CD4-positive, alpha-beta T cell (primary cell): ENCODE measurements around the gene SLC12A5. TPM values are rescaled to one million over a fixed set of nuclear protein-coding genes. Genes with fewer than 3 reads are reported as not detected.
"Not testable (repeated sequence)": the region's sequence is repeated elsewhere in the genome, so short reads cannot be mapped to it uniquely, and the experiment has no call there.

Experiments
- ATAC-seq: fragments of 200-7000 bp; cut with Tn5 transposase; one replicate; pipeline ENCODE4 v1.10.0; 2022; ENCODE audit warnings: mild to moderate bottlenecking; ENCODE audit not compliant: poor library complexity
- CTCF ChIA-PET: fragments of 350-600 bp; sonication (Branson Sonifier 250); formaldehyde crosslinking; loops from one replicate; lab custom pipeline; 2021; ENCODE audit warnings: antibody characterized with exemption, inconsistent platforms; lab: Charles Lee
- POLR2A ChIA-PET: fragments of 350-600 bp; sonication (Branson Sonifier 250); formaldehyde crosslinking; loops from one replicate; lab custom pipeline; 2021; ENCODE audit warnings: antibody characterized with exemption, inconsistent platforms; lab: Charles Lee
- DNase-seq, 14 experiments: peaks; one replicate each; pipeline ENCODE4 v3.0.0-alpha.2; 2013 to 2020; ENCODE audit warnings: mixed read lengths in 2 of 14
- H3K27ac ChIP-seq, 2 donors: one replicate each; pipeline versions ENCODE4 v1.5.1 to v1.7.0; 2013; ENCODE audit warnings: low read length in 2 of 2, low read depth in 1 of 2, mild to moderate bottlenecking in 1 of 2
- H3K27me3 ChIP-seq, 2 experiments: 1 replicate in 1 of 2; 2 replicates in 1 of 2; pipeline versions ENCODE4 v1.6.1 to v1.7.0; 2013; ENCODE audit warnings: low read length in 2 of 2, control low read depth in 1 of 2, mild to moderate bottlenecking in 1 of 2, moderate library complexity in 1 of 2; ENCODE audit not compliant: insufficient read depth in 2 of 2, control insufficient read depth in 1 of 2
- H3K36me3 ChIP-seq: one replicate; pipeline ENCODE4 v1.6.1; 2013; ENCODE audit warnings: low read length, control low read depth; ENCODE audit not compliant: insufficient read depth
- H3K4me1 ChIP-seq: one replicate; pipeline ENCODE4 v1.6.1; 2013; ENCODE audit warnings: low read length, control low read depth; ENCODE audit not compliant: insufficient read depth
- H3K4me3 ChIP-seq: one replicate; pipeline ENCODE4 v1.5.1; 2013; ENCODE audit warnings: mild to moderate bottlenecking, low read length, moderate library complexity
- H3K9me3 ChIP-seq, 2 experiments: 1 replicate in 1 of 2; 2 replicates in 1 of 2; pipeline versions ENCODE4 v1.6.1 to v1.7.0; 2013; ENCODE audit warnings: low read length in 2 of 2, mild to moderate bottlenecking in 2 of 2, control low read depth in 1 of 2, moderate library complexity in 1 of 2; ENCODE audit not compliant: control insufficient read depth in 1 of 2, insufficient read depth in 1 of 2
- H3K27ac Mint-ChIP-seq: one replicate; pipeline ENCODE4 v1.8.0; 2020; ENCODE audit warnings: mixed read lengths
- H3K27me3 Mint-ChIP-seq: one replicate; pipeline ENCODE4 v1.8.0; 2021; ENCODE audit warnings: mixed read lengths
- H3K36me3 Mint-ChIP-seq: one replicate; pipeline ENCODE4 v1.8.0; 2021; ENCODE audit warnings: low read depth, mixed read lengths
- H3K4me1 Mint-ChIP-seq: one replicate; pipeline ENCODE4 v1.8.0; 2021; ENCODE audit warnings: low read depth, mixed read lengths
- H3K4me3 Mint-ChIP-seq: one replicate; pipeline ENCODE4 v1.8.0; 2020; ENCODE audit warnings: mild to moderate bottlenecking, mixed read lengths
- H3K9me3 Mint-ChIP-seq: one replicate; pipeline ENCODE4 v1.8.0; 2020; ENCODE audit warnings: mixed read lengths
- intact Hi-C, 2 experiments: fragments of 100-400 bp; cut with DNase I in 1 of 2; cut with micrococcal nuclease in 1 of 2; formaldehyde crosslinking; loops; one replicate each; pipeline versions ENCODE4 v1.15.1 to v1.9.0; 2023 to 2025; cut with DNase I, micrococcal nuclease
- total RNA-seq, 174 experiments: library from RNA in 2 of 174; stranded (reverse) in 2 of 174; gene quantifications; one replicate each; pipeline ENCODE4 v1.2.3 and lab custom pipeline; 2021 to 2026
- TF ChIP-seq, protein P1 (sequence below): fragments of 200-600 bp; IDR thresholded peaks from one replicate; pipeline ENCODE4 v1.8.0; 2022; ENCODE audit warnings: antibody characterized with exemption, mild to moderate bottlenecking

Gene SLC12A5
- total RNA-seq, 2 experiments from 2014 or later: 1.3 to 2.4 TPM

- Histone ChIP-seq H3K36me3 (no peaks in the 10 kb centered on the region), H3K4me3 (no peak overlapping the region), H3K9me3 (no peaks in the 10 kb centered on the region), H3K4me1 (peaks cover 19% of the 10 kb centered on the region), H3K27me3 (peaks cover 0 to 2% of the 10 kb centered on the region in 2 experiments), H3K27ac (no peak overlapping the region)
- DNase-seq (peak in 1 of 14 experiments; percentile 2), ATAC-seq (no peak)
- intact Hi-C loops: no loop called here
- POLR2A ChIA-PET: no interaction called here
- Mint-ChIP-seq H3K4me1 (peaks cover 15% of the 10 kb centered on the region), H3K4me3 (no peak overlapping the region), H3K36me3 (no peaks in the 10 kb centered on the region), H3K27ac (no peak overlapping the region), H3K27me3 (no peaks in the 10 kb centered on the region), H3K9me3 (no peaks in the 10 kb centered on the region)
- TF ChIP-seq, protein P1, sequence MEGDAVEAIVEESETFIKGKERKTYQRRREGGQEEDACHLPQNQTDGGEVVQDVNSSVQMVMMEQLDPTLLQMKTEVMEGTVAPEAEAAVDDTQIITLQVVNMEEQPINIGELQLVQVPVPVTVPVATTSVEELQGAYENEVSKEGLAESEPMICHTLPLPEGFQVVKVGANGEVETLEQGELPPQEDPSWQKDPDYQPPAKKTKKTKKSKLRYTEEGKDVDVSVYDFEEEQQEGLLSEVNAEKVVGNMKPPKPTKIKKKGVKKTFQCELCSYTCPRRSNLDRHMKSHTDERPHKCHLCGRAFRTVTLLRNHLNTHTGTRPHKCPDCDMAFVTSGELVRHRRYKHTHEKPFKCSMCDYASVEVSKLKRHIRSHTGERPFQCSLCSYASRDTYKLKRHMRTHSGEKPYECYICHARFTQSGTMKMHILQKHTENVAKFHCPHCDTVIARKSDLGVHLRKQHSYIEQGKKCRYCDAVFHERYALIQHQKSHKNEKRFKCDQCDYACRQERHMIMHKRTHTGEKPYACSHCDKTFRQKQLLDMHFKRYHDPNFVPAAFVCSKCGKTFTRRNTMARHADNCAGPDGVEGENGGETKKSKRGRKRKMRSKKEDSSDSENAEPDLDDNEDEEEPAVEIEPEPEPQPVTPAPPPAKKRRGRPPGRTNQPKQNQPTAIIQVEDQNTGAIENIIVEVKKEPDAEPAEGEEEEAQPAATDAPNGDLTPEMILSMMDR: no peak
- CTCF ChIA-PET: interaction anchor here (0.7 kb wide), 1 partner anchor 622 kb away, joined by 3 read pairs; no protein-coding TSS in a partner anchor
These were observed 37.4 kb upstream of the SLC12A5 start for GRCh38 chr20:45991616-45992015.

DNA sequence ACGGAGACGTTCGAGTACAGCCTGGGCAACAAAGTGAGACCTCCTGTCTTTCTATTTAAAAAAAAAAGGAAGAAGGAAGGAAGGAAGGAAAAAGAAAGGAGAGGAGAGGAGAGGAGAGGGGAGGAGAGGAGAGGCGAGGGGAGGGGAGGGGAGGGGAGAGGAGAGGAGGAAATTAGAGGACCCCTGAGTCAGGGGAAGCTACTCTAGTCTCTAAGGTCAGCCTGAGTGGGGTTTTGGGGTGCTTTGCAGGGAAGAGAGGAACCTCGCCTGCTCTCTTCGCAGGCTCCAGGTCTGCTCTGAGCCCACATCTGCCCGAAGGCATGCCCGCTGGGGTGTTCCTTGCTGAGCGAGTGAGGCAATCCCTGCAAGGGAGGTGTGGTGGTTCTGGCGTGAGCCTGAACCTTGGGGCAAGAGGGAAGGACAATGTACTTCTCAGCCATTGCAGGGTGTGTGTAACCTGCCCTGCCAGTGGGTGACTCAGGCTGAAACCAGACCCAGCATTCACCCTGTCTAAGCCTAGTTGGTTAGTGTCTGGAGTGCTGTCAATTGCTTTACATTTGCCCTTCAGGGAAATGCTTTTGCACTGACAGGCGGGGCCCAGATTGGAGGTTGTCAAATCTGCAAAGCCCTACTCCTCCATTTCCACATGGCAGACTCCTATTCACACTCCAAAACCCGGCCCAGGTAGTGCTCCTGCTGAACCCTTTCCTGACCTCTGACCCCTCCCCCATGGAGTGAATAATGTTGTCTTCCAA lies 35.6 kb upstream of the SLC12A5 start:
- H3K36me3 ChIP-seq: no peaks in the 10 kb centered on the region
- H3K4me1 ChIP-seq: peaks cover 28% of the 10 kb centered on the region
- no peak overlapping the region for H3K4me3 ChIP-seq
- no peaks in the 10 kb centered on the region for H3K9me3 ChIP-seq
- Mint-ChIP-seq H3K9me3 (no peaks in the 10 kb centered on the region), H3K4me1 (peaks cover 31% of the 10 kb centered on the region), H3K27me3 (no peaks in the 10 kb centered on the region), H3K27ac (no peak overlapping the region), H3K4me3 (no peak overlapping the region), H3K36me3 (no peaks in the 10 kb centered on the region)
- peak in 1 of 14 experiments; percentile 58 for DNase-seq
- H3K27me3 ChIP-seq: peaks cover 0 to 2% of the 10 kb centered on the region in 2 experiments
- ATAC-seq: no peak
- intact Hi-C loops: no loop called here
- ChIA-PET POLR2A (no interaction called here), CTCF (no interaction called here)
- no peak overlapping the region for H3K27ac ChIP-seq
- TF ChIP-seq, protein P1: no peak

GRCh38 chr20:45994761-45995493 lies 34.1 kb upstream of the SLC12A5 start:
- Mint-ChIP-seq H3K27ac (no peak overlapping the region), H3K4me3 (no peak overlapping the region), H3K27me3 (no peaks in the 10 kb centered on the region), H3K4me1 (peaks cover 46% of the 10 kb centered on the region), H3K36me3 (no peaks in the 10 kb centered on the region), H3K9me3 (no peaks in the 10 kb centered on the region)
- Histone ChIP-seq H3K27ac (no peak overlapping the region), H3K36me3 (no peaks in the 10 kb centered on the region), H3K9me3 (no peaks in the 10 kb centered on the region), H3K27me3 (no peaks in the 10 kb centered on the region), H3K4me1 (peaks cover 43% of the 10 kb centered on the region), H3K4me3 (no peak overlapping the region)
- DNase-seq (no peak), ATAC-seq (no peak)
- ChIA-PET CTCF (no interaction called here), POLR2A (no interaction called here)
- TF ChIP-seq, protein P1: no peak
- intact Hi-C loops: no loop called here

DNA sequence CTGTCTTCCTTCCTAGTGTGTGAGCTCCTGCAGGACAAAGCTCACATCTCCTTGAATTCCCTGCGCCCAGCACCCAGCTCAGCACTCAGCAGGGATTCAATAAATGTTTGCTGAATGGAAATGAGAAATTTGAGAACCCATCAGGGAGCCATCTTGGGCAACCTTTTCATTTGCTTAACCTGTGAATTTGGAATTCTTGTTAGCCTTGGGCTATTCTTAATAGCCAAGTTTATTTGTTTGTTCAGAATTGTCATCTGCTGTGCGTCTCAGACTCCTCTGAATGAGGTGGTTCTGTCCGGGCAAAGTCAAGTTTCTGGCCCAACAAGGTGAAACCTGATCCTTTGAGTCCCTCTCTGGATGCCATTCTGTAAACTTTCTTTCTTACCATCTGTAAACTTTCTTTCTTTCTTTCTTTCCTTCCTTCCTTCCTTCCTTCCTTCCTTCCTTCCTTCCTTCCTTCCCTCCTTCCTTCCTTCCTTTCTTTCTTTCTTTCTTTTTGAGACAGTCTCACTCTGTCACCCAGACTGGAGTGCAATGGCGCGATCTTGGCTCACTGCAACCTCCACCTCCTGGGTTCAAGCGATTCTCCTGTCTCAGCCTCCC lies 33.4 kb upstream of the SLC12A5 start:
- H3K27me3 ChIP-seq, H3K4me3 Mint-ChIP-seq, DNase-seq, H3K27ac Mint-ChIP-seq, H3K27ac ChIP-seq, H3K4me3 ChIP-seq, POLR2A ChIA-PET, H3K9me3 Mint-ChIP-seq, CTCF ChIA-PET, ATAC-seq, H3K9me3 ChIP-seq, H3K36me3 Mint-ChIP-seq, intact Hi-C loops, H3K36me3 ChIP-seq, H3K27me3 Mint-ChIP-seq: not testable (repeated sequence)
- H3K4me1 Mint-ChIP-seq: peaks cover 53% of the 10 kb centered on the region
- H3K4me1 ChIP-seq: peaks cover 50% of the 10 kb centered on the region
